SK-N-SH treated with all-trans-retinoic acid at 6 μM for 48 hours (cell line): Measurements from ENCODE around the gene RFNG.

Experiments used
- ATAC-seq: fragments of 200-7000 bp; cut with Tn5 transposase; 3 replicates; pipeline ENCODE4 v1.9.1; 2020; ENCODE audit warnings: mild to moderate bottlenecking, moderate library complexity
- ARNTL ChIP-seq: fragments of 450-650 bp; formaldehyde crosslinking; IDR thresholded peaks from 2 replicates; pipeline ENCODE4 v1.5.0; 2020; ENCODE audit warnings: low read depth, mild to moderate bottlenecking, moderate library complexity, borderline replicate concordance
- BACH2 ChIP-seq: fragments of 250-450 bp; sonication (Bioruptor Pico); IDR thresholded peaks from 2 replicates; pipeline ENCODE4 v1.9.0; 2021; ENCODE audit warnings: mild to moderate bottlenecking, borderline replicate concordance
- CREB5 ChIP-seq: fragments of 250-450 bp; sonication (Bioruptor Pico); IDR thresholded peaks from 2 replicates; pipeline ENCODE4 v1.5.1; 2020; ENCODE audit warnings: low read depth, mild to moderate bottlenecking, moderate library complexity
- CSDC2 ChIP-seq: fragments of 250-450 bp; sonication (Bioruptor Pico); IDR thresholded peaks from 2 replicates; pipeline ENCODE4 v1.5.0; 2020; ENCODE audit warnings: mild to moderate bottlenecking, moderate library complexity
- CSRNP3 ChIP-seq: fragments of 250-450 bp; sonication (Bioruptor Pico); IDR thresholded peaks from 2 replicates; pipeline ENCODE4 v1.5.1; 2021; ENCODE audit warnings: mild to moderate bottlenecking, moderate library complexity
- ESRRG ChIP-seq: fragments of 250-450 bp; sonication (Bioruptor Pico); IDR thresholded peaks from 2 replicates; pipeline ENCODE4 v1.6.1; 2021; ENCODE audit warnings: mild to moderate bottlenecking
- GLIS3 ChIP-seq: fragments of 250-450 bp; sonication (Bioruptor Pico); IDR thresholded peaks from 2 replicates; pipeline ENCODE4 v1.5.0; 2020; ENCODE audit warnings: mild to moderate bottlenecking, moderate library complexity
- OSR1 ChIP-seq: fragments of 250-450 bp; sonication (Bioruptor Pico); IDR thresholded peaks from 2 replicates; pipeline ENCODE4 v1.8.0; 2022; ENCODE audit warnings: moderate library complexity, mild to moderate bottlenecking, inconsistent platforms
- PATZ1 ChIP-seq: fragments of 250-450 bp; sonication (Bioruptor Pico); IDR thresholded peaks from 2 replicates; pipeline ENCODE4 v1.8.0; 2020; ENCODE audit warnings: mild to moderate bottlenecking, moderate library complexity, borderline replicate concordance
- PPARA ChIP-seq: fragments of 250-450 bp; sonication (Bioruptor Pico); IDR thresholded peaks from 2 replicates; pipeline ENCODE4 v1.5.0; 2020; ENCODE audit warnings: mild to moderate bottlenecking, borderline replicate concordance
- RARB ChIP-seq: fragments of 250-450 bp; sonication (Bioruptor Pico); IDR thresholded peaks from 2 replicates; pipeline ENCODE4 v1.8.0; 2021; ENCODE audit warnings: mild to moderate bottlenecking, moderate library complexity
- SNAI2 ChIP-seq: fragments of 250-450 bp; sonication (Bioruptor Pico); IDR thresholded peaks from 2 replicates; pipeline ENCODE4 v1.5.0; 2020; ENCODE audit warnings: mild to moderate bottlenecking, moderate library complexity
- TCF4 ChIP-seq: fragments of 250-450 bp; sonication (Bioruptor Pico); IDR thresholded peaks from 2 replicates; pipeline ENCODE4 v1.8.0; 2021; ENCODE audit warnings: mild to moderate bottlenecking, moderate library complexity, borderline replicate concordance
- TOX ChIP-seq: fragments of 250-450 bp; sonication (Bioruptor Pico); IDR thresholded peaks from 2 replicates; pipeline ENCODE4 v1.8.0; 2021; ENCODE audit warnings: mild to moderate bottlenecking, moderate library complexity, borderline replicate concordance
- TSHZ2 ChIP-seq: fragments of 250-450 bp; sonication (Bioruptor Pico); IDR thresholded peaks from 2 replicates; pipeline ENCODE4 v1.5.0; 2020; ENCODE audit warnings: mild to moderate bottlenecking, moderate library complexity
- ZC3H10 ChIP-seq: fragments of 250-450 bp; sonication (Bioruptor Pico); IDR thresholded peaks from 2 replicates; pipeline ENCODE4 v1.5.1; 2021; ENCODE audit warnings: mild to moderate bottlenecking, moderate library complexity
- ZFP3 ChIP-seq: fragments of 250-450 bp; sonication (Bioruptor Pico); IDR thresholded peaks from 2 replicates; pipeline ENCODE4 v1.5.0; 2020; ENCODE audit warnings: mild to moderate bottlenecking, moderate library complexity
- ZFP30 ChIP-seq: fragments of 450-650 bp; formaldehyde crosslinking; IDR thresholded peaks from 2 replicates; pipeline ENCODE4 v1.5.0; 2022; ENCODE audit warnings: mild to moderate bottlenecking, moderate library complexity
- ZNF565 ChIP-seq: fragments of 450-650 bp; formaldehyde crosslinking; conservative IDR thresholded peaks from 2 replicates; pipeline ENCODE4 v1.5.0; 2020; ENCODE audit warnings: low read depth, mild to moderate bottlenecking, moderate library complexity
- ZNF70 ChIP-seq: fragments of 450-650 bp; formaldehyde crosslinking; IDR thresholded peaks from 2 replicates; pipeline ENCODE4 v1.5.0; 2020; ENCODE audit warnings: mild to moderate bottlenecking, moderate library complexity
- ZNF8 ChIP-seq: fragments of 450-650 bp; formaldehyde crosslinking; IDR thresholded peaks from 2 replicates; pipeline ENCODE4 v1.5.0; 2020; ENCODE audit warnings: mild to moderate bottlenecking, moderate library complexity

Gene RFNG

GRCh38 chr17:82094931-82095776, 43.5 kb upstream of the RFNG start:
- ATAC-seq, result no peak
- no peak for TF ChIP-seq ZC3H10 (CRISPR knock-in tag)
- TF ChIP-seq ESRRG, result no peak
- no peak for TF ChIP-seq RARB (CRISPR knock-in tag)
- TF ChIP-seq ZFP3 (CRISPR knock-in tag), result no peak
- TF ChIP-seq BACH2 (CRISPR knock-in tag), result no peak
- TF ChIP-seq ZNF8, result no peak
- TF ChIP-seq CSRNP3 (CRISPR knock-in tag), result no peak

- no peak for TF ChIP-seq ZFP3 (CRISPR knock-in tag)
- ATAC-seq, result no peak
Observed at GRCh38 chr17:82092995-82093751, 41.6 kb upstream of the RFNG start.

GRCh38 chr17:82092628-82092994, 41.0 kb upstream of the RFNG start:
- TF ChIP-seq TCF4 (CRISPR knock-in tag) (no peak), TOX (CRISPR knock-in tag) (no peak), ESRRG (no peak), CSRNP3 (CRISPR knock-in tag) (no peak), ZFP30 (no peak), ZFP3 (CRISPR knock-in tag) (no peak), CREB5 (no peak), ZNF8 (no peak), SNAI2 (no peak), ARNTL (CRISPR knock-in tag) (no peak), BACH2 (CRISPR knock-in tag) (no peak), CSDC2 (no peak), OSR1 (CRISPR knock-in tag) (no peak), PPARA (CRISPR knock-in tag) (no peak), ZNF70 (no peak), PATZ1 (CRISPR knock-in tag) (no peak), RARB (CRISPR knock-in tag) (no peak), ZNF565 (CRISPR knock-in tag) (no peak), ZC3H10 (CRISPR knock-in tag) (no peak)
- ATAC-seq, result no peak

GRCh38 chr17:82092094-82092586, 40.5 kb upstream of the RFNG start:
- TF ChIP-seq BACH2 (CRISPR knock-in tag) (no peak), GLIS3 (no peak), TSHZ2 (CRISPR knock-in tag) (no peak), ESRRG (no peak), TOX (CRISPR knock-in tag) (no peak)
- TF ChIP-seq, all 23 proteins: peak for 0
- ATAC-seq, result no peak
